ENCODE measurements around the gene CA12. TPM values are rescaled to one million over a fixed set of nuclear protein-coding genes. Genes with fewer than 3 reads are reported as not detected.

The CA12 gene
- total and polyA plus RNA-seq, 9 of the 15 experiments (the other 6 are each of a cell fraction or from before 2014, with no cell fraction given), result 0.01 to 0.78 (median 0.15) TPM; not detected in 1

- no peak for TF ChIP-seq CHD7 (IDR thresholded peaks at IDR 0.05; ENCODE audit: low read depth, low read length)
Observed at GRCh38 chr15:63387748-63388493, 6.3 kb upstream of the CA12 start (continued).
